Keratinocyte (primary cell): Measurements from ENCODE around the gene STPG4.
"Not testable (repeated sequence)": the region's sequence is repeated elsewhere in the genome, so short reads cannot be mapped to it uniquely, and the experiment has no call there.

Source experiments
- EZH2 ChIP-seq: IDR thresholded peaks from one replicate; pipeline ENCODE4 v1.6.1; 2012; ENCODE audit warnings: inconsistent platforms, mild to moderate bottlenecking, low read length, moderate library complexity
- TF ChIP-seq, protein P1 (sequence below), 3 experiments: IDR thresholded peaks in 1 of 3; conservative IDR thresholded peaks in 1 of 3; optimal IDR thresholded peaks in 1 of 3; 2 replicates in 2 of 3; 3 replicates in 1 of 3; pipeline versions ENCODE3 to v1.5.1; 2011; ENCODE audit warnings: low read length in 3 of 3, mild to moderate bottlenecking in 3 of 3, moderate library complexity in 2 of 3, control low read depth in 1 of 3, inconsistent platforms in 1 of 3; ENCODE audit not compliant: insufficient read depth in 2 of 3; ENCODE audit errors: extremely low read depth in 1 of 3

DNA sequence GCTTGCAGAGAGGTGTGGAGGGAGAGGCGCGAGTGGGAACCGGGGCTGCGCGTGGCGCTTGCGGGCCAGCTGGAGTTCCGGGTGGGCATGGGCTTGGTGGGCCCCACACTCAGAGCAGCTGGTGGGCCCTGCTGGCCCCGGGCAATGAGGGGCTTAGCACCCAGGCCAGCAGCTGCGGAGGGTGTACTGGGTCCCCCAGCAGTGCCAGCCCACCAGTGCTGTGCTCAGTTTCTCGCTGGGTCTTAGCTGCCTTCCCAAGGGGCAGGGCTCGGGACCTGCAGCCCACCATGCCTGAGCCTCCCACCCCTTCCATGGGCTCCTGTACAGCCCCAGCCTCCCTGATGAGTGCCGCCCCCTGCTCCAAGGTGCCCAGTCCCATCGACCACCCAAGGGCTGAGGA lies 55.4 kb downstream of the STPG4 start:
- TF ChIP-seq, protein P1, sequence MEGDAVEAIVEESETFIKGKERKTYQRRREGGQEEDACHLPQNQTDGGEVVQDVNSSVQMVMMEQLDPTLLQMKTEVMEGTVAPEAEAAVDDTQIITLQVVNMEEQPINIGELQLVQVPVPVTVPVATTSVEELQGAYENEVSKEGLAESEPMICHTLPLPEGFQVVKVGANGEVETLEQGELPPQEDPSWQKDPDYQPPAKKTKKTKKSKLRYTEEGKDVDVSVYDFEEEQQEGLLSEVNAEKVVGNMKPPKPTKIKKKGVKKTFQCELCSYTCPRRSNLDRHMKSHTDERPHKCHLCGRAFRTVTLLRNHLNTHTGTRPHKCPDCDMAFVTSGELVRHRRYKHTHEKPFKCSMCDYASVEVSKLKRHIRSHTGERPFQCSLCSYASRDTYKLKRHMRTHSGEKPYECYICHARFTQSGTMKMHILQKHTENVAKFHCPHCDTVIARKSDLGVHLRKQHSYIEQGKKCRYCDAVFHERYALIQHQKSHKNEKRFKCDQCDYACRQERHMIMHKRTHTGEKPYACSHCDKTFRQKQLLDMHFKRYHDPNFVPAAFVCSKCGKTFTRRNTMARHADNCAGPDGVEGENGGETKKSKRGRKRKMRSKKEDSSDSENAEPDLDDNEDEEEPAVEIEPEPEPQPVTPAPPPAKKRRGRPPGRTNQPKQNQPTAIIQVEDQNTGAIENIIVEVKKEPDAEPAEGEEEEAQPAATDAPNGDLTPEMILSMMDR (optimal IDR thresholded peaks at IDR 0.05 in 1 of 3, IDR thresholded peaks at IDR 0.05 in 1 of 3, conservative IDR thresholded peaks at IDR 0.05 in 1 of 3; ENCODE audit: extremely low read depth in 1 of 3, insufficient read depth in 2 of 3, low read length in 3 of 3): not testable (repeated sequence)
- not testable (repeated sequence) for TF ChIP-seq EZH2
